Fibroblast of lung (primary cell): ENCODE results near the gene GRIK5.

ENCODE experiments used
- CTCF ChIP-seq, 2 donors: IDR thresholded peaks in 1 of 2; conservative IDR thresholded peaks in 1 of 2; 1 replicate in 1 of 2; 2 replicates in 1 of 2; pipeline ENCODE4 v1.5.1; 2011 to 2012; ENCODE audit warnings: low read length in 2 of 2, control low read depth in 1 of 2, inconsistent platforms in 1 of 2, low read depth in 1 of 2, mild to moderate bottlenecking in 1 of 2
- EZH2 ChIP-seq: IDR thresholded peaks from 2 replicates; pipeline ENCODE4 v1.5.1; 2012; ENCODE audit warnings: low read length, control low read depth, mild to moderate bottlenecking; ENCODE audit errors: missing control alignments

- TF ChIP-seq CTCF (conservative IDR thresholded peaks at IDR 0.05 in 1 of 2, IDR thresholded peaks at IDR 0.05 in 1 of 2; ENCODE audit: low read depth in 1 of 2, low read length in 2 of 2): no peak
- TF ChIP-seq EZH2: no peak
These were observed 27.5 kb upstream of the GRIK5 start for GRCh38 chr19:42097461-42097860.
